Forelimb muscle (tissue), 1 donor: Measurements from ENCODE around the gene TLCD5. TPM values are rescaled to one million over a fixed set of nuclear protein-coding genes. Genes with fewer than 3 reads are reported as not detected.

ENCODE experiments used
- DNase-seq: peaks from one replicate; pipeline ENCODE4 v3.0.0-alpha.2; 2013; ENCODE audit warnings: low read depth
- polyA plus RNA-seq: library from polyadenylated mRNA; unstranded; fragments of 120-200 nt; gene quantifications from one replicate; pipeline ENCODE4 v1.2.1, GENCODE V29; 2013; ENCODE audit not compliant: insufficient read length

TLCD5 gene
- polyA plus RNA-seq, 1 donor, result 9.6 TPM

DNA sequence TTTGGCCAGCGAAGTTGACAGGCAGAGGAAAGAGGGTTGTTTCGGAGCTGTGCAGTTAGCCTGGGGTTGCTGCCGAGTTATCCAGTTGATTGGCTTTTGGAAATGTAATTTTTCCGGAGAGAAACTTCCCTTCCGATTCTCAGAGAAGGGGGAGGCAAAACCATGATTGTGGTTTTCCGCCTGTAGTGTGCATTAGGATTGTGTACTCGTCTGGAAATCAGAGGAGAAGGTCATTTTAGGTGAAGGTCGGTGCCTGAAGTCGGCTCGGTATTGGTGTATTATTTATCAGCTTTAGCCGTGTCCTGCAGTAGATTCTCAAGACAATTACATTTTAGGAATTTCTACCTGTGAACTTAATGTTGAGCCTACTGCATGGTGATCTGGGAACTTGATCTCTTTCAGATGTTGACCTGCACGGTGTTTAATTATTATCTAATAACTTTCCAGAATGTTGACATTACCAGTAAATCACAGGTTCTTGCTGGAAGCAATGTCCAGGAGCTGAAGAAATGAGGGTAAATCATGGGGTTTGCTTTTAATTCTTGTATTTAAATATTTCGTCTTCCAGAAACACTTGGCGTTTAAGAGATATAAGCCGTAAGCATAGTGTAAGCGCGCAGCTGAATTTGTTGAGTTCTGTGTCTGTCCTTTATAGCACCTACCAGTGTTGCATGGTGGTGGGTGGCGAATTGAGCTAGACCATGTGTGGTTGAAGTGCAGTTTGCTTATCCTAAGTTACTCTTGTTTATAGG, 12.4 kb downstream of the TLCD5 start:
- no peak for DNase-seq

GRCh38 chr11:120338107-120338933, 13.2 kb downstream of the TLCD5 start:
- DNase-seq, result no peak

DNA sequence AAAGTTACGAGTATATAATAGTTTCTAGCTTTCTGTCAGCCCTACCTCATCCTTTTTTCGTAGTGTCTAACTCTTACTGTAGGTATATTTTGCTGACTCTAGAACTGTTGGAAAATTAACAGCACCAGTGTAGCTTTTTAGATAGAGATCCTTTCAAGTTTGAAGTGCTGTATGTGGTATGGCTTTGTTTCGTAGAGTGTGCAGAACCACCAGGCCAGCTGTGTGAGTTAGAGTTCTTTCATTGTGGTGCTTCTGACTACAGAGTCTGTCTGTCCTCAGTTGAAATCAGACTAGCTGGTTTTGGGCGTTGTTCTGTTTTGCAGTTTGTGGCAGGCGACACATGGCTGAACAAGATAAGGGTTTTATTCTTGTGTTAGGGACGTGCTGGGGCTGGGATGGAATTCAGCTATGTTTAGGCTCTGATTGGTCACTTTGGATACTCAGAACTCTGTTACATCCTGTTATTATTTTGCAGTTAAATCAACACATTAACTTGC, 14.3 kb downstream of the TLCD5 start:
- no peak for DNase-seq

GRCh38 chr11:120340529-120340928, 15.4 kb downstream of the TLCD5 start:
- no peak for DNase-seq

DNA sequence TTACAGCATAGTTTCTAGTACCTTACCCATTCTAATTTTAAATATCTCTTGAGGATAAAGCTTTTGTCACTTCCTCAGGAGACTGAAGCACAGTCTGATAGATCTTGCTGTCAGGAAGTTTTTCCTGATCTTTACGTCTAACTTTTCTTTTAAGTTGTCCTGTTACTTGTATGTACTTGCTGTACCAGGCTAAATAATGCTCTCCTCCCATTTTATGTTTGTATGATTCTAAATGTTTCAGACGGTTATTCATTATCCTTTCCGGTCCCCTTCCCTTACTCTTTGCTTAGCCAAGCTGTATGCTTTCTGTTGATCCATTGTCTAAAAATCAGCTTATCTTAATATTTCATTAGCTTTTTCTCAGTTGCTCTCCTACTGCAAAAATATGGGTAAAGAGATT, 17.1 kb downstream of the TLCD5 start:
- DNase-seq, result no peak

GRCh38 chr11:120342678-120343077, 17.6 kb downstream of the TLCD5 start:
- DNase-seq, result no peak

DNA sequence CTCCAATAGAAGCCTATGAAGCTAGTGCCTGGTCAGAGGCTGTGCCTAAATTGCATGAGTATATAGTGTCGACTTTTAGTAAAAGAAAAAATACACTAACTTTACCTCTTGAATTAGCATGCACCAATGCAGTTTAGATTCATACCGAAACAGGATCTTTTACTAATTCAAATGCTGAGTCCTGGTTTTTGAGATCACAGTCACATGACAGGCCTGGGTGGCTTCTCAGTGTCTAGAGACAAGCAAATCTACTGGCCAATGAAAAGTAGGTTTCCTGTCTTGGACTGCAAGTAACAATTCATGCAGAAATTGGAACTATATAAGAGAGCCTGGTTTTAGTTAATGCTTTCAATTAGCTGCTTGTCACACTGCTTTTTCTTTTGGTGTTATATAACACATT, 18.3 kb downstream of the TLCD5 start:
- no peak for DNase-seq

GRCh38 chr11:120344302-120345004, 19.4 kb downstream of the TLCD5 start:
- DNase-seq, result no peak

DNA sequence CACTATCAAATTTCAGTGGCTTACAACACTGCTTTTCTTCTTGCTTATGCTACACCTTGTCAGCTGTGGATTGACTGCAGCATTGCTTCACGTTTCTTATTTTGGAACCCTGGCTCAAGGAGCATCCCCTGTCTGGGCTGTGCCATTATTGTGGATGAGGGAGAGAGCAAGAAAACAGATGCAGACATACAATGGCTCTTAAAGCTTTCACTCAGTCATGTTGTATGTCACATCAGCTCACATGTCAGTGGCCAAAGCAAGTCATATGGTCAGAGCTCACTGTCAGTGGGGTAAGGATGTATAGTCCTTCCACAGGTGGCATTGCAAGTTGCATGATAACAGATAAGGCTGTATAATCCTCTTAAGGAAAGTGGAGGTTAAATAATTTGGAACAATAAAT, 21.1 kb downstream of the TLCD5 start:
- DNase-seq, result no peak

GRCh38 chr11:120350637-120351036, 25.5 kb downstream of the TLCD5 start:
- DNase-seq, result no peak

- no peak for DNase-seq
These were observed 27.3 kb downstream of the TLCD5 start for GRCh38 chr11:120352405-120352804.

DNA sequence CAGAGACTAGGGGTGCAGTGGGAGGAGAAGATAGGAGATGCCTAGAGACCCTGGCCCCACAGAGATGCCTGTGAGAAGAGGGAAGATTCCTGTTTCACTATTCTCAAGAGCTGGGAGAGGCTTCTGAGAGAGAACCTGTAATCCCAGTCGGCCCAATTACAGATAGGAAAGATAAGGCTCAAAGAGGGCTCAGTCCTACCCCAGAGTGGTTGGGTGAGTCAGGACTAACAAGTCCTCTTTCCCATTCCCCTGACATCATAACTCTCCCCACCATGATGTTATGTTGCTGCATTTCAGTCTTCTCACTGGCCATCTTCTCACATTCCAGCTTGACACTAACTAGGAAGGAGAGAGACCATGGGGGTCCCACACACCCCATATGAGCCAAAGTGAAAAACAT, 29.0 kb downstream of the TLCD5 start:
- DNase-seq, result no peak

DNA sequence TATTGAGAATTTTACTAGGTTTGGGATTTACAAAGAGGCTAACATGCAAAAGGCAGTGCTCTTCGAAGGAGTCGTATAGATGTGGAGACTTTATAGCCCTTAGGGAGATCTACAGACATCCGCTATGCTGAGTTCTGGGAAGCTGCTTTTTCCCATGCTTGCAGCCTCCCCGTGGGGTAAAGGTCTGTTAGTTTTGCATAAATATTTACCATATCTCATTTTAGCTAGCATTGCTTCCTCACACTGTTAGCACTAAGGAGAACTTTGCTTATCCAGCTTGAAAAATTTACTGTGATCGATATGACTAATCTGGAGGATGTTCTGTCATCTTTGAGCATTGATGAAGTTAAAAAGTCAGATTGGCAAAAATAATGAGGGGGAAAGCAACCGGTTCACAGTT, 29.7 kb downstream of the TLCD5 start:
- no peak for DNase-seq

GRCh38 chr11:120357620-120358019, 32.5 kb downstream of the TLCD5 start:
- no peak for DNase-seq

GRCh38 chr11:120358729-120359128, 33.6 kb downstream of the TLCD5 start:
- no peak for DNase-seq

- no peak for DNase-seq
These were observed 38.3 kb downstream of the TLCD5 start for GRCh38 chr11:120363436-120363835.

DNA sequence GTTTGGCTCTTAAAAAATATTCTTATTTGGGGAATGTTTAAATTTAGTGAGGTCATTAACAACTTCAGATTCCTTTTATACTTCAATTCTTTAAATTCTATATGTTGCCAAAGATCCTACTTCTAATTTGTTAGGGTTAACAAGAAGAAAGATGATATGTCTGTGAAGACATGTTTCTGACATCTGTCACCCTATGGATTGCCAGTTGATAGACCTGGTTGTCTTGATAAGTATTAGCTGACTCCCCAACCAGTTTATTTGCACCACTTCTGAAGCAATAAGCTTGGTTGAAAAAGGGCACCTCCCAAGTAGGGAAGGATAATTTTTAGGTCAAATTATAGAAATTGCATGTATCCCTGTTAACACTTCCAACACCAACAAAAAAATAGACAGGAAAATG, 40.4 kb downstream of the TLCD5 start:
- no peak for DNase-seq

DNA sequence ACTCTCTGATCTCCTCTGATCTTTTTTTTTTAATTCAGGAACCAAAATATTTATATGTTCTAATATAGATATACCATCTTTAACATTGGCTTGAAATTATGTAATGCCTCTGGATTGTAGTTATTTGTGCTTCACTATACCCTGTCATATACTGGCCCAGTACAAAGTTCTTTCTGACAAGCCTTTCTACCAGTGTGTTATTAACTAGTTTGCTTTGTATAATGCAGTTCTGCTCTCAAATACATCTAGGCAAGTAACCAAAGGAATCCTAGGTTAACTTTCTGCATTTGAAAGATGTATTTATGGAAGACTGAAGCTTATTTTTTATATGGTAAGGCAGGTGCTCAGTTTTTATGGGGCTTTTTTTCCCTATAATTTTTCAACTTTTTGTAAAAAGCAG, 47.2 kb downstream of the TLCD5 start:
- DNase-seq, result no peak

DNA sequence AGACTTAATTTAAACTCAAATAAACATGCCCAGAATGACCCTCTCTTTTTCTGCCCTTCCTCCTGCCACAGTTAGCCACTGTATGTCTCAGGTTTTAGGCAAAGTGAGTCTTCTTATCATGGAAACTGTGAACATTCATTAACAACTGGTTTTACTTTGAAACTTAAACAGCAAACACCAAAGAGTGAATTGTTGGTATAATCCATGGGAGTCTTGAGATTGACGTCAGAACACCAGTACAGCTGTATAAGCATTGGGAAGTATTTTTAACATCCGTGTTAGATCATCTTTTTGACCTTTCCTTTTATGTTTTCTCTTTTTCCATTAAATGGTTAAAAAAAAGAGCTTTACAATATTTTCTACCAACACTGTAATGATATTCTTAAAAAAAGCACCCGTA, 50.0 kb downstream of the TLCD5 start:
- no peak for DNase-seq

GRCh38 chr11:120376547-120377182, 51.6 kb downstream of the TLCD5 start:
- DNase-seq, result no peak

DNA sequence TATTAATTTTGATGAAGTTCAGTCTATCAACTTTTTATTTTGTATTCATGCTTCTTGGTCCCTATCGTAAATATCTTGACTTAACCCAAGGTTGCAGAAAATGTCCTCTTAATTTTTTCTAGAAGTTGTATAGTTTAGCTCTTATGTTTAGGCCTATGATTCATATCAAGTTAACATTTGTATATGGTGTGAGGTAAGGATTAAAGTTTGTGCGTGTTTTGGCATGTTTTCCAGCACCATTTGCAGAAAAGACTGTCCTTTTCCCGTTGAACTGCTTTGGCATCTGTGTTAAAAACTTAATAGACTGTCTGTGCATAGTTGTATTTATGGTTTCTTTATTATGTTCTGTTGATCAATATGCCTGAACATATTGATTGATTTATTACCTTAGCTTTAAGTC, 53.4 kb downstream of the TLCD5 start:
- no peak for DNase-seq

DNA sequence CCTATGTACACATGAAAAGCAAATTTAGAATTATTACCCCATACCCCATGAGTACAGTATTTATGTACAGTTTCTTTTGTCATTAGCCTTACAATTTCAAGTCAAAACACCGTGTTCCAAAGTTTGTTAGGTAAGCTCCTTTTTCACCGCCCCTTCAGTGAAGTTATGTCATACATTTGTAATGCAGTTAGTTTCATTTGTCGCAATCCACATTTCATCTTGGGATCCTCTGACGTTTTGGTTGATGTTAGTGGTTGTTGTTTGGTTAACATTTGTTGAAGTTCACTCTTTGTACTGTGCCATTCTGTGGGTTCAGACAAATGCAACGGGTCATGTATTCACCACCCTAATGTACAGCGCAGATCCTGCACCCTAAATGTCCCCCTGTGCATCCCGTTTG, 56.3 kb downstream of the TLCD5 start:
- no peak for DNase-seq
